ENCODE measurements around the gene DPY30. TPM values are rescaled to one million over a fixed set of nuclear protein-coding genes. Genes with fewer than 3 reads are reported as not detected.

DPY30 gene
- 97.3 and 97.8 TPM in 2 replicates for total RNA-seq

DNA sequence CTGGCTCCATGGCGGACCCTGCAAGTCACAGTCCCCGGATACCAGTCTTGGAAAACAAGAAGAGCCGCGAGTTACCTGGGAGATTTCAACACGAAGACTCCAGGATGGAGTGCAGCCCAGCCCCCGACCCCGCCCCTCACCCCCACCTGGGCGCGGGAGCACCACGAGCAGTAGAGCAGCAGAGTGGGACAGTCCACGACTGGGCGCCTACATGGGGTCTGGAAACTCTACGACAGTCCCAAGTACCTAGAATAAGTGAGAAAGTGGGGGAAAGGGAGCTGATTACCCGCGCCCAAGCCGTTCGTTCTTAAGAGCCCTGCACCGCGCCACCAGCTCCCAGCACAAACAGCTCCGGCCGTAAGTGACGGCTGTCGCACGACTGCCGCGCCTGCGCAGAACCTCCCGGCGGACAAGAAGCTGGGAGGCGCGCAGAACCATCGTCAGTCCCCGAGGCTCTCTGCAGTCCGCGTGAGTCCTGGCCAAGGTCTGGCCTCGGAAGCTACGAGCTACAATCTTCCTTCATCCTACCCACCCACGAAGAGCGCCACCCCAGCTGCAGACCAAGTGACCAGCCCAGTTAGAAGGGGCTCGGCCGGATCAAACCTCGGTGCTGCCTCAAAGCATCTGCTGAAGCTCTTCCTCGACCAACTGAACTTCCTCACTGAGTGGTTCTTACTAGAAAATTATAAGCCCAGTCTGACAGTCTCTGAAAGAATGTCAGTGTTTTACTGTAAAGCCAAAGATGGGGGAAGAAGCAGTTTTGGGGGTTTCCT, at the start of gene DPY30:
TSS of gene DPY30 (minus strand) at position 359 of the 773 bp plus-strand sequence. CDS start at position 10, 349 bp downstream.

DNA sequence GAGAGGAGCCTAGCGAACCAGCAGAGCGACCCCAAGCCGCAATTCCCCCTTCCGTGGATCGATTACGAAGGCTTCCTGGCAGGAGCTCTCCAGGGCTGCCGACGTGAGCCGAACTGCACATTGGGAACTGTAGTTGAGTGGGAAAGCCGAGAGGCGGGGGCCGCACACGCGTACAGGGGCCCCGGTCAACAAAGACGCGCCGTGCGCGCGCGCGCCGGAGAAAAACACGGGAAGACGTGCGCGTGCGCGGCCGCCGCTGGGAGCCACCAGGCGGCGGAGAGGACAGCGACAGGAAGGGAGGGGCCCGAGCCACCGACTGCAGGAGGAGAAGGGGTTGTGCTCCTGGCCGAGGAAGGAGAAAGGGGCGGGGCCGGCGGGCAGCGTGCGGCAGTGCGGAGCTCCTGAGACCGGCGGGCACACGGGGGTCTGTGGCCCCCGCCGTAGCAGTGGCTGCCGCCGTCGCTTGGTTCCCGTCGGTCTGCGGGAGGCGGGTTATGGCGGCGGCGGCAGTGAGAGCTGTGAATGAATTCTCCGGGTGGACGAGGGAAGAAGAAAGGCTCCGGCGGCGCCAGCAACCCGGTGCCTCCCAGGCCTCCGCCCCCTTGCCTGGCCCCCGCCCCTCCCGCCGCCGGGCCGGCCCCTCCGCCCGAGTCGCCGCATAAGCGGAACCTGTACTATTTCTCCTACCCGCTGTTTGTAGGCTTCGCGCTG, 23.9 kb upstream of the DPY30 start, which contains the start of gene SPAST:
TSS of gene SPAST (plus strand) at position 247 of the 711 bp plus-strand sequence. CDS start at position 523, 276 bp downstream.

DNA sequence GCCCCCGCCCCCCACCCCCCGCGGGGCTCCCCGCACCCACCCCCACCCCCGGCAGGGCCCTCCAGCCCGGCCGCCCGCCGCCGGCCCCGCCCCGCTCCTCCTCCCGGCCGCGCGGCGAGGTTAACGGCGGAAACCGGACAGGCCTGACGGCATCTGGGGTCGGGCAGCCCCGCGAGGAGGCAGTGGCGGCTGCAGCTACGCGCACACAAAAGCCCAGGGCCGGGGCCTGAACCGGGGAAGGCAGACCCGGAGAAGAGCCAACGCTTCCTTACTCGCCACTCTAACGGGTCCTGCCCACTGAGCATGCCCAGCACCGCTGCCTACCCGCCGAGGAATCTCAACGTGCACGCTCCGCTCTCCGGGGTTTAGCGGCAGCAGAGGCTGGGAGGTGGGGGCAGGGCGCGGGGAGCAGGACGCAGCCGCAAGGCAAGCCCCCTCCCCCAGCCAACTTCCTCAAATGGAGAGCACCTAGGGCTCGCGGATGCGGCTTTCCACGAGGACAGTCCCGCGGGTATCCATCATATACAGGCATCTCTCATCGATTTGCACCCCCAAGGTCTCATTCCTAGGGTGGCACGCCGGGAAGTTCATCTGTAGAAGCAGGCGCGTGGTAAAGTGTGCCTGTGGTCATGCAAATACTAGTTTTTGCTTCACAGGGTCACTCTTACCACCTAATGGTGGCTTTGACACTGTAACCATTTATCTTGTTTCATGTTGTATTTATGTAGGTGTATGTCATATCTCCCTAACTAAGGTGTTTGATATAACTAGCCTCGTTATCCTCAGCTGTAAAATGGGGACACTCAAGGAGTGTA, 28.7 kb downstream of the DPY30 start, which contains the start of gene MEMO1:
TSS of gene MEMO1 (minus strand) at position 339 of the 815 bp plus-strand sequence. CDS start 761 bp downstream, outside the sequence.

Other genes with a start within 250 kb of the DPY30 start
- gene MEMO1, start 28.8 kb downstream of the DPY30 start, total RNA-seq: 50.4 and 62.1 TPM in 2 replicates
- 12.6 and 15.9 TPM in 2 replicates for gene SPAST, start 23.8 kb upstream of the DPY30 start, total RNA-seq
- 13.5 and 18.1 TPM in 2 replicates for gene SLC30A6, start 126.1 kb upstream of the DPY30 start, total RNA-seq
- gene NLRC4, start 225.1 kb upstream of the DPY30 start, total RNA-seq: not detected in 2 replicates
- gene YIPF4, start 238.1 kb upstream of the DPY30 start, total RNA-seq: 9.1 and 12.9 TPM in 2 replicates